Sigmoid colon (tissue), 7 donors: ENCODE results near the gene POU3F1. TPM values are rescaled to one million over a fixed set of nuclear protein-coding genes. Genes with fewer than 3 reads are reported as not detected.

Experiments
- DNase-seq: peaks from one replicate; pipeline ENCODE4 v3.0.0-alpha.2; 2019
- H3K27ac ChIP-seq, 4 donors: fragments of 200-600 bp; sonication (generic); one replicate each; pipeline ENCODE4 v1.5.1; 2016 to 2019; ENCODE audit warnings: mild to moderate bottlenecking in 1 of 4
- H3K27me3 ChIP-seq, 3 donors: fragments of 200-600 bp; sonication (generic); one replicate each; pipeline ENCODE4 v1.5.1; 2019; ENCODE audit warnings: mild to moderate bottlenecking in 1 of 3
- H3K36me3 ChIP-seq, 4 donors: fragments of 200-600 bp; sonication (generic); one replicate each; pipeline ENCODE4 v1.5.1; 2016 to 2019
- H3K4me1 ChIP-seq, 4 donors: fragments of 200-600 bp; sonication (generic); one replicate each; pipeline ENCODE4 v1.5.1; 2017 to 2019
- H3K4me3 ChIP-seq, 4 donors: fragments of 200-600 bp; sonication (generic); one replicate each; pipeline ENCODE4 v1.5.1; 2017 to 2019; ENCODE audit warnings: mild to moderate bottlenecking in 2 of 4, moderate library complexity in 1 of 4
- H3K9me3 ChIP-seq, 4 donors: fragments of 200-600 bp in 3 of 4; sonication (generic) in 3 of 4; one replicate each; pipeline versions ENCODE4 v1.5.1 to v1.6.1; 2013 to 2019
- CTCF ChIP-seq, 4 experiments: fragments of 450-650 bp in 3 of 4; fragments of 200-600 bp in 1 of 4; IDR thresholded peaks; one replicate each; pipeline ENCODE4 v1.5.1; 2016 to 2019; ENCODE audit warnings: antibody characterized with exemption in 4 of 4, mild to moderate bottlenecking in 3 of 4, moderate library complexity in 2 of 4
- EP300 ChIP-seq, 4 donors: sonication (generic); formaldehyde crosslinking; IDR thresholded peaks; one replicate each; pipeline ENCODE4 v1.6.1; 2017; ENCODE audit warnings: antibody characterized with exemption in 4 of 4
- POLR2A ChIP-seq, 2 donors: fragments of 450-650 bp; IDR thresholded peaks; one replicate each; pipeline ENCODE4 v1.6.1; 2016; ENCODE audit warnings: antibody characterized with exemption in 2 of 2, mild to moderate bottlenecking in 2 of 2, moderate library complexity in 2 of 2
- POLR2AphosphoS5 ChIP-seq, 4 donors: sonication (generic); formaldehyde crosslinking; IDR thresholded peaks; one replicate each; pipeline ENCODE4 v1.6.1; 2017; ENCODE audit warnings: antibody characterized with exemption in 4 of 4
- WGBS, 2 donors: extraction: QIAGEN DNeasy Blood & Tissue Kit; methylation state at CpG; one replicate each; pipeline ENCODE4 v1.1.7; 2013; 5-methylcytosine and 5-hydroxymethylcytosine counted together
- intact Hi-C: fragments of 100-400 bp; cut with DNase I; formaldehyde crosslinking; loops from one replicate; pipeline ENCODE4 v1.15.1; 2023
- polyA plus RNA-seq, 3 donors: library from polyadenylated mRNA; stranded (reverse); fragments of 200-250 nt; gene quantifications; one replicate each; pipeline ENCODE4 v1.2.3, GENCODE V29; 2013
- total RNA-seq, 4 donors: library from RNA; depleted of rRNA; stranded (reverse); fragments of >200 nt; gene quantifications; one replicate each; pipeline ENCODE4 v1.1.0, GENCODE V29; 2016
- donor health status: healthy with polysubstance abuse.
- donor health status: Bipolar disorder and iron deficiency.
- donor health status: healthy.

POU3F1 gene
- total and polyA plus RNA-seq, 7 donors, result 0.09 TPM; not detected in 6

GRCh38 chr1:38059635-38060250 is 13.2 kb upstream of the POU3F1 start:
- DNase-seq, result no peak
- no peaks in the 10 kb centered on the region for H3K9me3 ChIP-seq
- peaks cover 0 to 6% (median 5%) of the 10 kb centered on the region in 3 donors for H3K27me3 ChIP-seq
- H3K36me3 ChIP-seq, result no peaks in the 10 kb centered on the region
- TF ChIP-seq EP300 (IDR thresholded peaks at IDR 0.05) (no peak), CTCF (IDR thresholded peaks at IDR 0.05) (no peak), POLR2AphosphoS5 (IDR thresholded peaks at IDR 0.05) (no peak), POLR2A (IDR thresholded peaks at IDR 0.05) (no peak)
- intact Hi-C loops, result no loop called here
- no peaks in the 10 kb centered on the region for H3K4me1 ChIP-seq
- WGBS, 2 donors, result 50 to 78% methylated on average over 6 of the region's 6 CpGs
- no peak overlapping the region for H3K4me3 ChIP-seq
- H3K27ac ChIP-seq, result no peak overlapping the region

GRCh38 chr1:38055965-38056364 is 9.4 kb upstream of the POU3F1 start:
- peaks cover 0 to 20% (median 19%) of the 10 kb centered on the region in 3 donors for H3K27me3 ChIP-seq
- no peaks in the 10 kb centered on the region for H3K4me1 ChIP-seq
- DNase-seq, result no peak
- intact Hi-C loops, result no loop called here
- H3K36me3 ChIP-seq, result no peaks in the 10 kb centered on the region
- no peak overlapping the region for H3K27ac ChIP-seq
- H3K4me3 ChIP-seq, result no peak overlapping the region
- no peaks in the 10 kb centered on the region for H3K9me3 ChIP-seq
- WGBS, 2 donors, result 57 to 82% methylated on average over 4 of the region's 4 CpGs
- no peak for TF ChIP-seq POLR2A (IDR thresholded peaks at IDR 0.05)
- no peak for TF ChIP-seq CTCF (IDR thresholded peaks at IDR 0.05)
- TF ChIP-seq EP300 (IDR thresholded peaks at IDR 0.05), result no peak
- no peak for TF ChIP-seq POLR2AphosphoS5 (IDR thresholded peaks at IDR 0.05)

- Histone ChIP-seq H3K4me1 (no peaks in the 10 kb centered on the region), H3K9me3 (no peaks in the 10 kb centered on the region), H3K4me3 (no peak overlapping the region), H3K27ac (no peak overlapping the region), H3K36me3 (no peaks in the 10 kb centered on the region), H3K27me3 (peaks cover 0 to 23% (median 23%) of the 10 kb centered on the region in 3 donors)
- no peak for DNase-seq
- no peak for TF ChIP-seq EP300 (IDR thresholded peaks at IDR 0.05)
- no peak for TF ChIP-seq POLR2AphosphoS5 (IDR thresholded peaks at IDR 0.05)
- TF ChIP-seq POLR2A (IDR thresholded peaks at IDR 0.05), result no peak
- no peak for TF ChIP-seq CTCF (IDR thresholded peaks at IDR 0.05)
- intact Hi-C loops, result no loop called here
- WGBS, 2 donors, result 88 to 92% methylated on average over 3 of the region's 3 CpGs
These were observed 8.8 kb upstream of the POU3F1 start for GRCh38 chr1:38055398-38055797.

GRCh38 chr1:38053416-38054091 is 7.0 kb upstream of the POU3F1 start:
- Histone ChIP-seq H3K4me3 (no peak overlapping the region), H3K27me3 (peaks cover under 1 to 28% (median 23%) of the 10 kb centered on the region in 3 donors), H3K4me1 (no peaks in the 10 kb centered on the region), H3K9me3 (no peaks in the 10 kb centered on the region), H3K36me3 (no peaks in the 10 kb centered on the region), H3K27ac (no peak overlapping the region)
- DNase-seq, result no peak
- TF ChIP-seq POLR2A (IDR thresholded peaks at IDR 0.05), result no peak
- no peak for TF ChIP-seq EP300 (IDR thresholded peaks at IDR 0.05)
- no peak for TF ChIP-seq POLR2AphosphoS5 (IDR thresholded peaks at IDR 0.05)
- TF ChIP-seq CTCF (IDR thresholded peaks at IDR 0.05), result no peak
- intact Hi-C loops, result no loop called here
- 41 to 60% methylated on average over 7 of the region's 7 CpGs for WGBS, 2 donors
